ENCODE data around the gene HCLS1. TPM values are rescaled to one million over a fixed set of nuclear protein-coding genes. Genes with fewer than 3 reads are reported as not detected.

Gene HCLS1
- total RNA-seq, 1 donor from 2014 or later: 1.6 TPM

GRCh38 chr3:121658716-121659435 lies 1.8 kb downstream of the HCLS1 start:
- H3K9me3 Mint-ChIP-seq (ENCODE audit: unreplicated experiment): no peaks in the 10 kb centered on the region
- Histone ChIP-seq H3K4me2 (ENCODE audit: low read length) (no peak overlapping the region), H3K9me3 (ENCODE audit: insufficient read depth, low read depth, low read length) (no peaks in the 10 kb centered on the region), H3K9ac (ENCODE audit: low read length) (no peak overlapping the region), H2AFZ (ENCODE audit: low read depth, low read length) (no peak overlapping the region), H3K36me3 (ENCODE audit: insufficient read depth, low read length) (peaks cover 5% of the 10 kb centered on the region), H3K4me3 (ENCODE audit: insufficient read depth, low read depth, low read length) (no peak overlapping the region), H3K79me2 (ENCODE audit: insufficient read depth, low read length) (no peaks in the 10 kb centered on the region), H3K4me1 (ENCODE audit: insufficient read depth, low read length) (no peaks in the 10 kb centered on the region), H4K20me1 (ENCODE audit: insufficient read depth, low read length) (no peaks in the 10 kb centered on the region), H3K27me3 (ENCODE audit: insufficient read depth, low read length) (no peaks in the 10 kb centered on the region), H3K27ac (ENCODE audit: low read depth, low read length) (no peak overlapping the region)
- FAIRE-seq (no peak), DNase-seq (ENCODE audit: low read depth) (no peak)
- no peak overlapping the region for H3K4me3 Mint-ChIP-seq (ENCODE audit: unreplicated experiment)
- peaks cover 13% of the 10 kb centered on the region for H3K4me1 Mint-ChIP-seq (ENCODE audit: low read depth, unreplicated experiment)
- peaks cover 26% of the 10 kb centered on the region for H3K36me3 Mint-ChIP-seq (ENCODE audit: low read depth, unreplicated experiment)
- no peak for TF ChIP-seq CTCF (IDR thresholded peaks at IDR 0.05; ENCODE audit: insufficient read depth, low read depth, low read length)
- TF ChIP-seq EZH2 (IDR thresholded peaks at IDR 0.05; ENCODE audit: insufficient read depth, low read length): no peak
- H3K27ac Mint-ChIP-seq (ENCODE audit: unreplicated experiment): no peak overlapping the region
- H3K27me3 Mint-ChIP-seq (ENCODE audit: low read depth, unreplicated experiment): no peaks in the 10 kb centered on the region

GRCh38 chr3:121654493-121655385 lies 6.0 kb downstream of the HCLS1 start:
- no peaks in the 10 kb centered on the region for H3K4me1 ChIP-seq (ENCODE audit: insufficient read depth, low read length)
- Mint-ChIP-seq H3K4me3 (ENCODE audit: unreplicated experiment) (no peak overlapping the region), H3K27me3 (ENCODE audit: low read depth, unreplicated experiment) (no peaks in the 10 kb centered on the region), H3K4me1 (ENCODE audit: low read depth, unreplicated experiment) (no peaks in the 10 kb centered on the region), H3K36me3 (ENCODE audit: low read depth, unreplicated experiment) (peaks cover 2% of the 10 kb centered on the region), H3K9me3 (ENCODE audit: unreplicated experiment) (no peaks in the 10 kb centered on the region), H3K27ac (ENCODE audit: unreplicated experiment) (no peak overlapping the region)
- H3K4me2 ChIP-seq (ENCODE audit: low read length): no peak overlapping the region
- TF ChIP-seq CTCF (IDR thresholded peaks at IDR 0.05; ENCODE audit: insufficient read depth, low read depth, low read length): no peak
- no peak for TF ChIP-seq EZH2 (IDR thresholded peaks at IDR 0.05; ENCODE audit: insufficient read depth, low read length)
- no peaks in the 10 kb centered on the region for H3K36me3 ChIP-seq (ENCODE audit: insufficient read depth, low read length)
- DNase-seq (ENCODE audit: low read depth) (no peak), FAIRE-seq (no peak)
- H3K4me3 ChIP-seq (ENCODE audit: insufficient read depth, low read depth, low read length): no peak overlapping the region
- no peak overlapping the region for H3K9ac ChIP-seq (ENCODE audit: low read length)
- no peaks in the 10 kb centered on the region for H4K20me1 ChIP-seq (ENCODE audit: insufficient read depth, low read length)
- no peak overlapping the region for H2AFZ ChIP-seq (ENCODE audit: low read depth, low read length)
- H3K9me3 ChIP-seq (ENCODE audit: insufficient read depth, low read depth, low read length): no peaks in the 10 kb centered on the region
- H3K27me3 ChIP-seq (ENCODE audit: insufficient read depth, low read length): no peaks in the 10 kb centered on the region
- H3K27ac ChIP-seq (ENCODE audit: low read depth, low read length): no peak overlapping the region
- no peaks in the 10 kb centered on the region for H3K79me2 ChIP-seq (ENCODE audit: insufficient read depth, low read length)

Data from astrocyte (in vitro differentiated cells and primary cell).